Lower leg skin (tissue), 4 donors: Measurements from ENCODE around the gene NMT1. TPM values are rescaled to one million over a fixed set of nuclear protein-coding genes. Genes with fewer than 3 reads are reported as not detected.

Experiments
- DNase-seq, 2 donors: peaks; one replicate each; pipeline ENCODE4 v3.0.0-alpha.2; 2019; ENCODE audit warnings: low spot score in 2 of 2
- H3K4me3 ChIP-seq: fragments of 200-600 bp; sonication (generic); 2 replicates; pipeline ENCODE4 v1.5.1; 2017; ENCODE audit warnings: mild to moderate bottlenecking, low read depth; ENCODE audit not compliant: poor library complexity, severe bottlenecking
- POLR2A ChIP-seq, 2 donors: fragments of 450-650 bp; IDR thresholded peaks; one replicate each; pipeline ENCODE4 v1.6.1; 2016 to 2017; ENCODE audit warnings: antibody characterized with exemption in 2 of 2, mild to moderate bottlenecking in 1 of 2, moderate library complexity in 1 of 2
- WGBS, 2 donors: methylation state at CpG; one replicate each; pipeline ENCODE4 v1.1.5; 2018; 5-methylcytosine and 5-hydroxymethylcytosine counted together
- intact Hi-C: fragments of 100-400 bp; cut with DNase I; formaldehyde crosslinking; loops from one replicate; pipeline ENCODE4 v1.15.0; 2023; ENCODE audit warnings: low total_unique reads
- total RNA-seq, 4 donors: library from RNA; depleted of rRNA; stranded (reverse); fragments of >200 nt; gene quantifications; one replicate each; pipeline ENCODE4 v1.1.0, GENCODE V29; 2016
- TF ChIP-seq, protein P1 (sequence below), 3 donors: fragments of 450-650 bp; IDR thresholded peaks; one replicate each; pipeline ENCODE4 v1.5.1; 2016; ENCODE audit warnings: antibody characterized with exemption in 3 of 3, mild to moderate bottlenecking in 3 of 3, moderate library complexity in 2 of 3

The NMT1 gene
- total RNA-seq, 4 donors from 2014 or later: 37.3 to 101 (median 60.3) TPM

DNA sequence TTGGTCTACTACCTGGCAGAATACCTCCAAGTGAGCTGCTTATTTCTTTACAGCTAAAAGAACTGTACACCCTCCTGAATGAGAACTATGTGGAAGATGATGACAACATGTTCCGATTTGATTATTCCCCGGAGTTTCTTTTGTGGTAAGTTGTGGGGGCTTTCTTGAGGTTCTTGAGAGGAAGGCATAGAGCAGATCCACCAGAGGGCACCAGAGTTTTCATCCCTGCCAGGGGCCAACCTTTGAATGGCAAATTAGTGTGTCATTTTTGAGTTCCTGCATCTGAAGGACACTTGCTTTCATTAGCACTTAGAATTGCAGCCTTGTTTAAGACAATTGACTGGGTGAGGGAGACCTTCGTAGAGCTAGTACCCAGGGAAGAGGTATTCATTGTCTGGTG, 35.0 kb downstream of the NMT1 start:
- TF ChIP-seq, protein P1, sequence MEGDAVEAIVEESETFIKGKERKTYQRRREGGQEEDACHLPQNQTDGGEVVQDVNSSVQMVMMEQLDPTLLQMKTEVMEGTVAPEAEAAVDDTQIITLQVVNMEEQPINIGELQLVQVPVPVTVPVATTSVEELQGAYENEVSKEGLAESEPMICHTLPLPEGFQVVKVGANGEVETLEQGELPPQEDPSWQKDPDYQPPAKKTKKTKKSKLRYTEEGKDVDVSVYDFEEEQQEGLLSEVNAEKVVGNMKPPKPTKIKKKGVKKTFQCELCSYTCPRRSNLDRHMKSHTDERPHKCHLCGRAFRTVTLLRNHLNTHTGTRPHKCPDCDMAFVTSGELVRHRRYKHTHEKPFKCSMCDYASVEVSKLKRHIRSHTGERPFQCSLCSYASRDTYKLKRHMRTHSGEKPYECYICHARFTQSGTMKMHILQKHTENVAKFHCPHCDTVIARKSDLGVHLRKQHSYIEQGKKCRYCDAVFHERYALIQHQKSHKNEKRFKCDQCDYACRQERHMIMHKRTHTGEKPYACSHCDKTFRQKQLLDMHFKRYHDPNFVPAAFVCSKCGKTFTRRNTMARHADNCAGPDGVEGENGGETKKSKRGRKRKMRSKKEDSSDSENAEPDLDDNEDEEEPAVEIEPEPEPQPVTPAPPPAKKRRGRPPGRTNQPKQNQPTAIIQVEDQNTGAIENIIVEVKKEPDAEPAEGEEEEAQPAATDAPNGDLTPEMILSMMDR (IDR thresholded peaks at IDR 0.05): no peak
- TF ChIP-seq POLR2A (IDR thresholded peaks at IDR 0.05): no peak
- DNase-seq: no peak
- H3K4me3 ChIP-seq: no peak overlapping the region
- 68 to 69% methylated on average over 3 of the region's 3 CpGs for WGBS, 2 donors
- intact Hi-C loops: loop anchor here (10.0 kb wide), 1 partner anchor 71 kb away; no protein-coding TSS in a partner anchor

DNA sequence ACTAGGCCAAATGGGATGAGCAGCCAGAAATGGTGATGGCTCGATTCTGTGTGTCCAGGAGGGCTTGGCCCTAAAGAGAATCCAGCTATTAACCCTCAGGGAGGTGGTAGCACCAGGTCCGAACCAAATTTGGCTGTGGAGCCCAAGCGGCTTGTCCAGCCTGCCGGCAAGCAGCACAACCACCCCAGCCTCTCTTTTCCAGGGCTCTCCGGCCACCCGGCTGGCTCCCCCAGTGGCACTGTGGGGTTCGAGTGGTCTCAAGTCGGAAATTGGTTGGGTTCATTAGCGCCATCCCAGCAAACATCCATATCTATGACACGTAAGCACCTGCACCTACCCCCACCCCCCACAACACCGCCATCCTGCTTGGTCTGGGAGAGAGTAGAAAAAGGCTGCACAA, 35.8 kb downstream of the NMT1 start:
- no peak for DNase-seq
- WGBS, 2 donors: 93 to 98% methylated on average over 11 of the region's 11 CpGs
- intact Hi-C loops: loop anchor here (10.0 kb wide), 1 partner anchor 72 kb away; no protein-coding TSS in a partner anchor
- TF ChIP-seq, protein P1 (IDR thresholded peaks at IDR 0.05): no peak
- no peak for TF ChIP-seq POLR2A (IDR thresholded peaks at IDR 0.05)
- no peak overlapping the region for H3K4me3 ChIP-seq

DNA sequence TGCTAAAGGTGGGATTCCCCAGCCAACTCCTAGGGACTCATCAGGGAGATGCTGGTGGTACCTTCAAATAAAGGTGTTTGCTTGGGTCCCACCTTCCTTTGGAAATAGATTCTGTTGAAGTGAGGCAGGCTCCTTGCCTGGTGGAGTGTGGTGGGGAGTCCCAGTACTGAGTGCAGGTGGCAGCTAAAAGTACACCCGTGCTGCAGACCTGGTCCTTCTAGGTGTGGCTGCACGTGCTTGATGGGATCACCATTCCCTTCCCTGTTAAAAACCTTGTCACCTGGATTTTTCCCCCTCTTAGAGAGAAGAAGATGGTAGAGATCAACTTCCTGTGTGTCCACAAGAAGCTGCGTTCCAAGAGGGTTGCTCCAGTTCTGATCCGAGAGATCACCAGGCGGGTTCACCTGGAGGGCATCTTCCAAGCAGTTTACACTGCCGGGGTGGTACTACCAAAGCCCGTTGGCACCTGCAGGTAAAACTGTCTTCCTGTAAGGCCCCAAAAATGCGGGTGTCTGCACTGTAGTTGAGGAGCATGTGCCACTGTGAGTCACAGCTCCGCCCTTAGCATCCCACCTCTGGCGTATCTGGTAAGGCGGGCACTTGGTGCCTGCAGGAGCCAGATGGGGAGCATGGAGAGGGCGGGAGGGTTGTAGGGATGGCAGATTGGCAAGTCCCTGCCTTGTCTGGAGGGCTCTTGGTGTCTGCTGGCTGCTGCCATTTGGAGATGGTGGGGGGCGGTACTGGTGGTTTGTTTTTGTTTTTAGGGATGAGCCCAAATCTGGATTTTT, 37.2 kb downstream of the NMT1 start:
- no peak overlapping the region for H3K4me3 ChIP-seq
- intact Hi-C loops: loop anchor here (10.0 kb wide), 1 partner anchor 73 kb away; no protein-coding TSS in a partner anchor
- TF ChIP-seq, protein P1 (IDR thresholded peaks at IDR 0.05): no peak
- TF ChIP-seq POLR2A (IDR thresholded peaks at IDR 0.05): no peak
- no peak for DNase-seq
- WGBS, 2 donors: 70% methylated on average over 13 of the region's 13 CpGs

DNA sequence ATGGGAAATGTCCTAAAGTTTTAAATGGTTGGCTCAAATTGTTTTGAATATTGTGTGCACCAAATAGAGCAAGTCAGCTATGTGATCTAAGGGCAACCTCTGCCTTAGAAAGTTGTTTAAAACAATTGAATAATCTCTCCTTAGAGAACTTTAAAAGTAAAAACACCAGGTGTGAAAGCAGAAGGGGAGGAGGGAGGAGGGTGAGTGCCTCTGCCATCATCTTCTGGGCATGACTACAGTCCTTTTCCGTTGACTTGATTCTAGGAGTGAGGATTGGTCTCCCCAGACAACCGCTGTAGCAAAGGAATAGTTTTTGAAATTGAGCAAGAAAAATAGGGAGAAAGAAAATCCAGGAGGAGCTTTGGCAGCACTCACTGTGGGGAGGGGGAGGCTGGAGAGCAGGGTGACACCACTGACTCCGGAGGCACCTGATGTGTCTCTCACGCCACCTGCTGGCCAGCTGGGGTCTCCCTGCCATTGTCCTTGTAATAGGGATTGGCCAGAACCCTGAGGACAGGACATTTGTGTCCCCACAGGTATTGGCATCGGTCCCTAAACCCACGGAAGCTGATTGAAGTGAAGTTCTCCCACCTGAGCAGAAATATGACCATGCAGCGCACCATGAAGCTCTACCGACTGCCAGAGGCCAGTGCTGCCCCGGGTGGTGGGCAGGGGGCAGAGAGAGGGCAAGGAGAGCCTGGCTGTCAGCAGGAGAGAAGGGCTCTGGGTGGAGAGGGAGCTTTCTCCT, 37.9 kb downstream of the NMT1 start:
- no peak for TF ChIP-seq POLR2A (IDR thresholded peaks at IDR 0.05)
- TF ChIP-seq, protein P1 (IDR thresholded peaks at IDR 0.05): peak in 1 of 3 donors; percentile 31
- intact Hi-C loops: loop anchor here (10.0 kb wide), 1 partner anchor 74 kb away; no protein-coding TSS in a partner anchor
- peak; percentile 87 to 98 for DNase-seq

DNA sequence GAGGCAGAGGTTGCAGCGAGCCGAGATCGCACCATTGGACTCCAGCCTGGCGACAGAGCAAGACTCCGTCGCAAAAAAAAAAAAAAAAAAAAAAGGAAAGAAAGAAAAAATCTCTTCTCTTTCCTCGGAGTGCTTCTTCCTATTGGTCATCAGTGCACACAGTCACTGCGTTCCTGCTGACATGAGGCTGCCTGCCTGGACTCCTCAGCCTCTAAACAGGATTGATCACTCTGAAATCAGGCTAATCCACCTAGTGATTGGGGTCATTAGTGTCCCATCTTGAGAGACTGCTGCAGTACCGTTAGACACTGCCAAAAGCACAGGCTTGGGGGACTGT, 40.4 kb downstream of the NMT1 start:
- DNase-seq: no peak
- WGBS, 2 donors: 38% methylated on average over 9 of the region's 9 CpGs
- no peak overlapping the region for H3K4me3 ChIP-seq
- intact Hi-C loops: loop anchor here (10.0 kb wide), 1 partner anchor 187 kb away; the partner anchor contains the start of gene GFAP
- TF ChIP-seq, protein P1 (IDR thresholded peaks at IDR 0.05): no peak
- TF ChIP-seq POLR2A (IDR thresholded peaks at IDR 0.05): no peak

More for the DNA sequence above, 37.9 kb downstream of the NMT1 start:
- no peak overlapping the region for H3K4me3 ChIP-seq
- 46 to 47% methylated on average over 9 of the region's 9 CpGs for WGBS, 2 donors
